NB4 (cell line): Measurements from ENCODE around the gene LRRC4.

ENCODE experiments used
- DNase-seq: peaks from one replicate; pipeline ENCODE4 v3.0.0; 2010; ENCODE audit warnings: low read depth
- H3K4me3 ChIP-seq: one replicate; pipeline ENCODE4 v1.5.1; 2011; ENCODE audit warnings: mild to moderate bottlenecking, low read depth, low read length, moderate library complexity
- CTCF ChIP-seq: IDR thresholded peaks from one replicate; pipeline ENCODE4 v1.5.1; 2012; ENCODE audit warnings: low read depth, low read length
- MAX ChIP-seq: IDR thresholded peaks from 2 replicates; pipeline ENCODE4 v1.6.1; 2011; ENCODE audit warnings: low read depth, low read length
- MYC ChIP-seq: IDR thresholded peaks from 2 replicates; pipeline ENCODE4 v1.6.1; 2011; ENCODE audit warnings: low read depth, low read length
- POLR2A ChIP-seq: IDR thresholded peaks from 2 replicates; pipeline ENCODE4 v1.6.1; 2011; ENCODE audit warnings: mild to moderate bottlenecking; ENCODE audit not compliant: insufficient read length; ENCODE audit errors: extremely low read depth

The LRRC4 gene

DNA sequence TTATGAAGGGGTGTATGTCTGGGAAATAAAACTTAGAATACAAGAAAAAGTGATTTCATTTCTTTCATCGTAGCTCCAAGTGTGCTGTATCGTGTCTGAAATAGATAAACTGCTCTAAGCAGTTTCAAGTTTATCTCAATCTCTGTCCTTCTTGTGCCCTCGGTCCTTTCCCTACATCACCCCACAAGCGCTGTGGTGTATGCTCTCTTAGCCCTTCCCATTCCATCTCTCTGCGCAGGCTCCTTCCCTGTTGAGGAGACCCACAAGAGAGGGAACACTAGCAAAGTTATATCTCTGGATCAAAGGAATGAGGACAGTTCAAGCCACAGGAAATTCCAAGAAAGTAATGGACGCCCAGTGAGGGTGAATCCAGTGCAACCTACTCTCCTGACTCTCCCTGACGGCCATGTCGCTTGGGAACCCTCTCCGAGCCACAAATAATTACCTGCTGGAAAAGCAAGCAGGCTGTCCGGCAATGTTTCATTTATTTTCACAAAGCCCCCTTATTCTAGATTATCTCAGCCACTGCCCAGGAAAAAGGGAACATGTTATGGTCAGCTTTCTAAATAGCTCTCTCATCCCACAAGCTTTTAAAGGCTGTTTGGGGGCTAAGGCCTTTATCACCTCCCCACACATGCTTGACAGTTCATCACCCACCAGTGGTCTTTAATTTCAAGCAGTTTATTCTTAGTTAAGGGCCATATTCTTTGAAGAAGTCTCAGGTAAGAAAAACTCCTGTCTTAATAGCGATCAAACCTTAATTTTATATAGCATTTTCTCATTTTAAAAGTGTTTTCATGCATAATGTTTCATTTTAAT lies 34.8 kb downstream of the LRRC4 start:
- no peak for DNase-seq
- H3K4me3 ChIP-seq = no peak overlapping the region
- TF ChIP-seq MAX (no peak), CTCF (no peak), POLR2A (no peak), MYC (no peak)

GRCh38 chr7:127995881-127996215 lies 35.4 kb downstream of the LRRC4 start:
- DNase-seq = no peak
- H3K4me3 ChIP-seq = no peak overlapping the region
- TF ChIP-seq MYC (no peak), POLR2A (no peak), CTCF (no peak), MAX (no peak)

- no peak for DNase-seq
- no peak for TF ChIP-seq MAX
- no peak for TF ChIP-seq POLR2A
- TF ChIP-seq MYC = no peak
- H3K4me3 ChIP-seq = no peak overlapping the region
Measured at GRCh38 chr7:127995156-127995880, 35.9 kb downstream of the LRRC4 start.

- TF ChIP-seq CTCF (no peak), MYC (no peak), MAX (no peak), POLR2A (no peak)
- no peak for DNase-seq
- H3K4me3 ChIP-seq = no peak overlapping the region
Measured at GRCh38 chr7:127993987-127994386, 37.2 kb downstream of the LRRC4 start.

GRCh38 chr7:127993317-127993716 lies 37.9 kb downstream of the LRRC4 start:
- TF ChIP-seq POLR2A (no peak), CTCF (no peak), MYC (no peak), MAX (no peak)
- DNase-seq = no peak
- H3K4me3 ChIP-seq = no peak overlapping the region

DNA sequence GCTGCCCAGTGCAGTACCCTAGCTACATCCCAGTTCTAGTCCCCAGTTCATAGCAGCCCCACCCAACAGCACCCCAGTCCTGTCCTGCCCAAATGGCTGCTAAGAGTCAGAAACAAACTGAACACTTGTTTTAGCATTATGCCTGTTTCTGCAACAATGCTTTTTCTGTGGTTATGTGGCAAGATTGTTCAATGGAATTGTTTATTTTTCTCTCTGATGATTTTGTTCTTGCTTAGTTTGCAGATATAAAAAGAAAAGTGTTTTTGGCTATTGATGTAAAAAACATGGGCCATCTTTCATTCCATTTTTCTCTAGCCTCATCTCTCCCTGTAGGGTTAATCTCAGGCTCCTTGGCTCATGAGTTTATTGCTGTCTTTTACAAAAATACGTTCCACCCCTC lies 42.5 kb downstream of the LRRC4 start:
- TF ChIP-seq MAX (no peak), CTCF (no peak), MYC (no peak), POLR2A (no peak)
- H3K4me3 ChIP-seq = no peak overlapping the region
- no peak for DNase-seq
